HS-5 (cell line): Measurements from ENCODE around the gene CCDC39.

Experiments
- DNase-seq: peaks from one replicate; pipeline ENCODE4 v3.0.0-alpha.2; 2012; ENCODE audit warnings: low read depth

The CCDC39 gene

GRCh38 chr3:180679178-180680096 is at the start of gene CCDC39:
TSS of gene CCDC39 (minus strand) at chr3:180679489. CDS start at chr3:180679380, 109 bp downstream.
- DNase-seq = peak; percentile 61

GRCh38 chr3:180720012-180720411 is 40.7 kb upstream of the CCDC39 start:
- no peak for DNase-seq

GRCh38 chr3:180707896-180708295 is 28.6 kb upstream of the CCDC39 start:
- DNase-seq = no peak

GRCh38 chr3:180705619-180706018 is 26.3 kb upstream of the CCDC39 start:
- DNase-seq = no peak

- no peak for DNase-seq
Observed at GRCh38 chr3:180704532-180704931, 25.2 kb upstream of the CCDC39 start.

GRCh38 chr3:180700941-180701340 is 21.7 kb upstream of the CCDC39 start:
- peak; percentile 16 for DNase-seq

- no peak for DNase-seq
Observed at GRCh38 chr3:180698760-180699270, 19.5 kb upstream of the CCDC39 start.

- no peak for DNase-seq
Observed at GRCh38 chr3:180694321-180694720, 15.0 kb upstream of the CCDC39 start.

GRCh38 chr3:180693656-180694055 is 14.4 kb upstream of the CCDC39 start:
- DNase-seq = no peak

- DNase-seq = no peak
Observed at GRCh38 chr3:180690061-180690460, 10.8 kb upstream of the CCDC39 start.

GRCh38 chr3:180684807-180685206 is 5.5 kb upstream of the CCDC39 start:
- DNase-seq = no peak

- no peak for DNase-seq
Observed at GRCh38 chr3:180683816-180684215, 4.5 kb upstream of the CCDC39 start.

- peak; percentile 26 for DNase-seq
Observed at GRCh38 chr3:180680097-180680430, 775 bp upstream of the CCDC39 start.

- no peak for DNase-seq
Observed at GRCh38 chr3:180678231-180678630, 1.1 kb downstream of the CCDC39 start.

GRCh38 chr3:180661444-180661843 is 17.8 kb downstream of the CCDC39 start:
- DNase-seq = no peak

- DNase-seq = no peak
Observed at GRCh38 chr3:180657094-180657493, 22.2 kb downstream of the CCDC39 start.

- DNase-seq = no peak
Observed at GRCh38 chr3:180656406-180656805, 22.9 kb downstream of the CCDC39 start.

GRCh38 chr3:180646187-180646790 is 33.0 kb downstream of the CCDC39 start:
- no peak for DNase-seq

- DNase-seq = no peak
Observed at GRCh38 chr3:180640987-180641386, 38.3 kb downstream of the CCDC39 start.

GRCh38 chr3:180633722-180634121 is 45.6 kb downstream of the CCDC39 start:
- DNase-seq = no peak

GRCh38 chr3:180631317-180631716 is 48.0 kb downstream of the CCDC39 start:
- no peak for DNase-seq

- DNase-seq = no peak
Observed at GRCh38 chr3:180630371-180630770, 48.9 kb downstream of the CCDC39 start.

- no peak for DNase-seq
Observed at GRCh38 chr3:180626844-180627243, 52.4 kb downstream of the CCDC39 start.
